Activated CD4-positive, alpha-beta memory T cell treated with anti-CD3 and anti-CD28 coated beads for 36 hours (primary cell): ENCODE results near the gene SMIM24. TPM values are rescaled to one million over a fixed set of nuclear protein-coding genes. Genes with fewer than 3 reads are reported as not detected.
A peak's percentile ranks its signal among the peaks of the same experiment; 100 is the strongest.

Source experiments
- CTCF ChIA-PET: fragments of 350-600 bp; sonication (Branson Sonifier 250); formaldehyde crosslinking; loops from one replicate; lab custom pipeline; 2021; ENCODE audit warnings: antibody characterized with exemption, inconsistent platforms; lab: Charles Lee
- POLR2A ChIA-PET: fragments of 350-600 bp; sonication (Branson Sonifier 250); formaldehyde crosslinking; loops from one replicate; lab custom pipeline; 2021; ENCODE audit warnings: antibody characterized with exemption; lab: Charles Lee
- DNase-seq: peaks from one replicate; pipeline ENCODE4 v3.0.0-alpha.2; 2020
- H3K27ac Mint-ChIP-seq: one replicate; pipeline ENCODE4 v1.8.0; 2021; ENCODE audit warnings: mixed read lengths
- H3K27me3 Mint-ChIP-seq: one replicate; pipeline ENCODE4 v1.8.0; 2021; ENCODE audit warnings: mixed read lengths
- H3K36me3 Mint-ChIP-seq: one replicate; pipeline ENCODE4 v1.8.0; 2021; ENCODE audit warnings: mixed read lengths
- H3K4me1 Mint-ChIP-seq: one replicate; pipeline ENCODE4 v1.8.0; 2021; ENCODE audit warnings: low read depth, mixed read lengths
- H3K4me3 Mint-ChIP-seq: one replicate; pipeline ENCODE4 v1.8.0; 2021; ENCODE audit warnings: mild to moderate bottlenecking, mixed read lengths
- H3K9me3 Mint-ChIP-seq: one replicate; pipeline ENCODE4 v1.8.0; 2021; ENCODE audit warnings: mixed read lengths
- intact Hi-C: fragments of 100-400 bp; cut with micrococcal nuclease; formaldehyde crosslinking; loops from one replicate; pipeline ENCODE4 v1.15.1; 2023
- total RNA-seq, 2 experiments: library from RNA; stranded (reverse); gene quantifications; one replicate each; pipeline ENCODE4 v1.2.3, GENCODE V29; 2021

SMIM24 gene
- total RNA-seq, 2 experiments from 2014 or later, result not detected

DNA sequence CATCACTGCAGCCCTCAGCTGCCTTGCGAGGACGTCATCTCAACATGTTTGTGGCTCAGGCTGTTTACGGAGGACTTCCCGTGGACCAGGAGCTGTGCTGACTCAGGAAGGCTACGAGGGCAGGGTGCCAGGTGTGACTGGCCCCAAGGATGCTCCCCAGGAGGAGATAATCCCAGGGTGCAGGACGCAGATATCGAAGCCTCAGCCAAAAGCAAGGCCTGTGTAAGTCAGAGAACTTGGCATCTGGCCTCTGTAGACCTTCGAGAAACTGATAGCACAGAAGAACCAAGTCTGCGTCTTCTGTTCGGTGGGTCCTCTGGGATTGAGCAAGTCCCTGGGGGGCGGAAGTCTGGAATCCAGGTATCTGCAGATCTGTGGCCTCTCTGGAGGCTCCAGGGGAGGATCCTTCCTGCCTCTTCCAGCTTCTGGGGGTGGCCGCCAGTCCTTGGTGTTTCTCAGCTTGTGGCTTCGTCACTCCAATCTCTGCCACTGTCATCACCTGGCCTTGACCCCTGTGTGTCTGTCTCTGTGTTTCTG lies 22.8 kb upstream of the SMIM24 start:
- ChIA-PET POLR2A (no interaction called here), CTCF (interaction anchor here (1.0 to 2.9 kb wide), 2 partner anchors 18 to 42 kb away, joined by 3 to 9 read pairs; no protein-coding TSS in a partner anchor)
- intact Hi-C loops, result loop anchor here (10.0 kb wide), 1 partner anchor 718 kb away; the partner anchor contains the start of genes SGTA and THOP1
- DNase-seq, result no peak
- Mint-ChIP-seq H3K4me3 (no peak overlapping the region), H3K27me3 (no peaks in the 10 kb centered on the region), H3K36me3 (peaks cover 3% of the 10 kb centered on the region), H3K9me3 (no peaks in the 10 kb centered on the region), H3K4me1 (peaks cover 29% of the 10 kb centered on the region), H3K27ac (no peak overlapping the region)

DNA sequence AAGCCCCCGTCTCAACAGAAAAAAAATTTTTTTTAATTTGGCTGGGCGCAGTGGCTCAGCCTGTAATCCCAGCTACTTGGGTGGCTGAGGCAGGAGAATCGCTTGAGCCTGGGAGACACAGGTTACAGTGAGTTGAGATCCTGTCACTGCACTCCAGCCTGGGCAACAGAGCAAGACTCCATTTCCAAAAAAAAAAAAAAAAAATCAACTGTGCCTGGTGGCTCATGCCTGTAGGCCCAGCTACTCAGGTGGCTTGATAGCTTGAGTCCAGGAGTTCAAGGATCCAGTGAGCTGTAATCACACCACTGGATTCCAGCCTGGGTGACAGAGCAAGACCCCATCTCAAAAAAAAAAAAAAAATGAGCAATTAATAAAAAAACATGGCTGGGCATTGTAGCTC lies 21.5 kb upstream of the SMIM24 start:
- no peaks in the 10 kb centered on the region for H3K9me3 Mint-ChIP-seq
- H3K27me3 Mint-ChIP-seq, result no peaks in the 10 kb centered on the region
- H3K4me3 Mint-ChIP-seq, result no peak overlapping the region
- intact Hi-C loops, result loop anchor here (10.0 kb wide), 1 partner anchor 717 kb away; the partner anchor contains the start of genes SGTA and THOP1
- POLR2A ChIA-PET, result interaction anchor here (0.6 kb wide), 1 partner anchor 13 kb away, joined by 4 read pairs; no protein-coding TSS in a partner anchor
- peaks cover 23% of the 10 kb centered on the region for H3K4me1 Mint-ChIP-seq
- no peak for DNase-seq
- H3K27ac Mint-ChIP-seq, result no peak overlapping the region
- CTCF ChIA-PET, result interaction anchor here (0.7 to 1.6 kb wide), 2 partner anchors 32 to 55 kb away, joined by 4 read pairs; no protein-coding TSS in a partner anchor
- peaks cover 3% of the 10 kb centered on the region for H3K36me3 Mint-ChIP-seq

DNA sequence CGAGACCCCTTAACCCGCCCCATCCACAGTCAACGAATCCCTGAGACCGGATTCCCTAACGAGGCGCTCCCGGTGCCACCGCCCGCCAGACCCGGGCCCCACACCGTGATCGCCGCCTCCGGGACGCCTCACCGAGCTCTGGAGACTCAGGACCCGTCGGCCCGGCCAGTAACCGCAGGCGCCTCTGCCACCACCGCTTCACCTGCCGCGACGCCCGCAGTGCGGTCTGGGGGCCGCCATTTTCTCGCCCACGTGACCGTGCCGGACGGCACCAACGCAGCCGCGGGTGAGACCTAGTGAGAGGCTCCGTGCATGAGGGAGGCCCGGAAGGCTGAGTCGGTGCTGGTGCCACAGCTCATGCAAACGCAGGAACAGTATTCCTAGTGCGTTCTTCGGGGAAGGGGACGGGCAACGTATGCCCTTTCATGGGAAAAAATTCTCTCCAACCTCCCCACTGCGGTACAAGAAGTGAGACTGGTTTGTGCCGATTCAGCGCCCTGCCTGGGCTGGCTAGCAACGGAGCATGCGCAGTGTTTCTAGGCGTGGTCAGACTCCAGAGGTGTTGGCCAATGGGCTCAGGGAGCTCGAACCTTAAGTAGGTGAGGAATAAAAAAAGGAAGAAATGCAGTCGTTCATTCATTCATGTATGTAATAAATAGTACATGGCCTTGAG lies 20.2 kb upstream of the SMIM24 start, which contains the start of gene DOHH:
TSS of gene DOHH (minus strand) at position 246 of the 673 bp plus-strand sequence. CDS start 3,860 bp downstream, outside the sequence.
- POLR2A ChIA-PET, result interaction anchor here (1.0 to 1.4 kb wide), 3 partner anchors 9 to 66 kb away, joined by 3 to 5 read pairs (median 4); no protein-coding TSS in a partner anchor
- CTCF ChIA-PET, result interaction anchor here (0.7 to 2.7 kb wide), 4 partner anchors 15 to 196 kb away, joined by 3 to 19 read pairs (median 4); no protein-coding TSS in a partner anchor
- H3K27ac Mint-ChIP-seq, result peak within 1 kb of the TSS; percentile 95

DNA sequence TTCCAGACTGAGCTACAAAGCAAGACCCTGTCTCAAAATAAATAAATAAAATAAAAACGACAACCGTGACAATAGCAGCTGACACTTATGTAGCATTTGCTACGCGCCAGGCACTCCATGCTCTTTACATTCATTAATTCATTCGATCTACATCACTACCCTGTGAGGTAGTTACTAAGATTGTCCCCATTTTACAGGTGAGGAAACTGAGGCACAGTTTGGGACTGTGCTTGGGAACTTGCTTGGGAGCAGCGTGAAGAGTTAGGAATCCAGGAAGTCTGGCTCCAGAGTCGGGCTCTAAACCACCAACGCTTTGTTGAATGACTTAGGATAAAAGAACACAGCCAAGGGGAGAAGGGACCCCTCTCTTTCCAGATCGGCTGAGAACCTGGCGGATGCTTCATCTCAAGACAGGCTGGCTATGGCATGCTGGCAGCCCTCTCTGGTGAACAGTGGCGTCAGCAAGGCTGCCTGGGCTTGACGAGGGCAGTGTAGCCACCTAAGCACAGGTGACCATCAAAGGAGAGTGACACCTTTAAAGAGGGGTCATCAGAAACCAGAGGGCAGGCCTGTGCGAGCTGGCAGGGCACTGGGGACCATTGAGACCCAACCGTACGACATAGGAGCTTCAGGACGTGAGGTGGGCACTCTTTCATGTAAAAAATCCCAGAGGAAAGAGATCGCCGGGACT lies 19.6 kb upstream of the SMIM24 start:
- CTCF ChIA-PET, result interaction anchor here (1.1 to 2.7 kb wide), 3 partner anchors 15 to 195 kb away, joined by 3 to 19 read pairs (median 4); no protein-coding TSS in a partner anchor

More for the DNA sequence above, 20.2 kb upstream of the SMIM24 start, which contains the start of gene DOHH:
- peaks cover 5% of the 10 kb centered on the region for H3K36me3 Mint-ChIP-seq
- peak within 1 kb of the TSS; percentile 85 for H3K4me3 Mint-ChIP-seq
- peaks cover 21% of the 10 kb centered on the region for H3K4me1 Mint-ChIP-seq
- intact Hi-C loops, result loop anchor here (10.0 kb wide), 1 partner anchor 716 kb away; the partner anchor contains the start of genes SGTA and THOP1
- peak; percentile 98 for DNase-seq
- H3K9me3 Mint-ChIP-seq, result no peaks in the 10 kb centered on the region
- H3K27me3 Mint-ChIP-seq, result no peaks in the 10 kb centered on the region

DNA sequence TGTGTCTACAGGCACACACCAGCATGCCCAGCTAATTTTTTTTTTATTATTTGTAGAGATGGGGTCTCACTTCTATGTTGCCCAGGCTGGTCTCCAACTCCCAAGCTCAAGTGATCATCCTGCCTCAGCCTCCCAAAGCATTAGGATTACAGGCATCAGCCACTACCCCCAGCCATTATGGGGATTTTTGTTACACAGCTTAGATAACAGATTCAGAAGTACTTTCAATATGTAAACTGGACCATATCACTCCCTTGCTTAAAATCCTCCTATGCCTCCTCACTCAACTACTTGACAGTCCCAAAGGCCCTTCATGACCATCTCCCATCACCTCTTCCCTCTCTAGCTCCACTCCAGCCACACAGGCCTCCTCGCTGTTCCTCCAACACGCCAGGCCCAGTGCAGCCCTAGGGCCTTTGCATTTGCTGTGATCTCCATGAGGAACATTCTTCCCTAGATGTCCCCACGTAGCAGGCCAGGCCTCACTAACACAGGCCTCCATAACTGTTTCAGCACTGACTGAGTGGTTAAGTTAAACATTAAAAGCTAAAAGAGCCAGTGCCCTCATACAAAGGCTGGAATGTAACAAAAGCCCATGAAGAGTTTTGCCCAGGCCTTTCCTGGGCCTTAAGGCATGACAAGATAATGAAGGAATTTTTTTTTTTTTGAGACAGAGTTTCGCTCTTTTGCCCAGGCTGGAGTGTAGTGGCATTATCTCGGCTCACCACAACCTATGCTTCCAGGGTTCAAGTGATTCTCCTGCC lies 17.6 kb upstream of the SMIM24 start:
- peaks cover 16% of the 10 kb centered on the region for H3K36me3 Mint-ChIP-seq
- H3K27ac Mint-ChIP-seq, result no peak overlapping the region
- no peak overlapping the region for H3K4me3 Mint-ChIP-seq
- no peak for DNase-seq
- CTCF ChIA-PET, result interaction anchor here (1.9 kb wide), 1 partner anchor 12 kb away, joined by 8 read pairs; no protein-coding TSS in a partner anchor
- H3K9me3 Mint-ChIP-seq, result no peaks in the 10 kb centered on the region
- intact Hi-C loops, result no loop called here
- H3K27me3 Mint-ChIP-seq, result no peaks in the 10 kb centered on the region
- peaks cover 22% of the 10 kb centered on the region for H3K4me1 Mint-ChIP-seq
- POLR2A ChIA-PET, result no interaction called here

More for the DNA sequence above, 19.6 kb upstream of the SMIM24 start:
- Mint-ChIP-seq H3K4me3 (peak overlapping the region; percentile 85), H3K36me3 (peaks cover 8% of the 10 kb centered on the region), H3K9me3 (no peaks in the 10 kb centered on the region), H3K4me1 (peaks cover 21% of the 10 kb centered on the region), H3K27me3 (no peaks in the 10 kb centered on the region), H3K27ac (peak overlapping the region; percentile 95)
- POLR2A ChIA-PET, result interaction anchor here (1.0 to 1.4 kb wide), 3 partner anchors 9 to 65 kb away, joined by 3 to 5 read pairs (median 4); no protein-coding TSS in a partner anchor
- intact Hi-C loops, result loop anchor here (10.0 kb wide), 1 partner anchor 715 kb away; the partner anchor contains the start of genes SGTA and THOP1
- no peak for DNase-seq

DNA sequence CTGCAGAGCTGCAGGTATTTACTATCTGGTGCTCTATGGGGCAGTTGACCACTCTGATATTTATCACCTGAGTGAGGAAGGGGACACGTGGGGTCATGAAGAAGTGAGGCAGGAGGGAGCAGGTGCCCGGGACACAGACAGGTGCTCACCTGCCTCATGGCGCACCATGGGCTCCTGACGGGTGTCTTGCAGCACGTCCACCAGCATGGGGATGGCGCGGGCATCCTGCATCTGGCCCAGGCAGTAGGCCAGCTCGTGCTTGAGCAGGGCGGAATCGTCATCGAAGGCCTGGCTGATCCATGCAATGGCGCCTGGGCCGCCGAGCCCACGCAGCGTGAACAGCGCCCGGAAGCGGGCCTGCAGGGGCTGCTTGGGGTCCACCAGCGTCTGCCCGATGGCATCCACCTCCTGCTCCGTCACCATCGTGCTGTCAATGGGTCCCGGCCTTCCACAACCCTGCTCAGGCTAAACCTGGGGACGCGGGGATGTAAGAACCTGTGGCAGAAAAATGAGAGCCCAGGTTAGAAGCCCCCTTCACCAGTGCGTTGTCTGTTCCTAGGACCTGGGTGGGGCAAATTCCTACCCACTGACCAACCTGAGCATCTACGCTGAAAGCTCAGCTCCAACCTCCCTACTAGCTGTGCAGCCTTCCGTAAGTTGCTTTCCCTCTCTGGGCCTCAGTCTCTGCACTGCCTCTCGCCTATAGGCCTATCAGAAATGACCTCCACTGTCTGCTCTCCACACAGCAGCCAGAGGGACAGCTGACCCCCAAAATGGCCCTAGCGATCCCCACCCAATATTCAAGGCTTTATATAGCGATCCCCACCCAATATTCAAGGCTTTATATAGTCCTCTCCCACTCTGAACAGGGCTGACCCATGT lies 16.3 kb upstream of the SMIM24 start:
- Mint-ChIP-seq H3K9me3 (no peaks in the 10 kb centered on the region), H3K4me1 (peaks cover 22% of the 10 kb centered on the region), H3K4me3 (no peak overlapping the region), H3K36me3 (peaks cover 19% of the 10 kb centered on the region), H3K27ac (no peak overlapping the region), H3K27me3 (no peaks in the 10 kb centered on the region)
- intact Hi-C loops, result no loop called here
- no peak for DNase-seq
- CTCF ChIA-PET, result interaction anchor here (1.9 kb wide), 1 partner anchor 11 kb away, joined by 8 read pairs; no protein-coding TSS in a partner anchor
- POLR2A ChIA-PET, result no interaction called here

DNA sequence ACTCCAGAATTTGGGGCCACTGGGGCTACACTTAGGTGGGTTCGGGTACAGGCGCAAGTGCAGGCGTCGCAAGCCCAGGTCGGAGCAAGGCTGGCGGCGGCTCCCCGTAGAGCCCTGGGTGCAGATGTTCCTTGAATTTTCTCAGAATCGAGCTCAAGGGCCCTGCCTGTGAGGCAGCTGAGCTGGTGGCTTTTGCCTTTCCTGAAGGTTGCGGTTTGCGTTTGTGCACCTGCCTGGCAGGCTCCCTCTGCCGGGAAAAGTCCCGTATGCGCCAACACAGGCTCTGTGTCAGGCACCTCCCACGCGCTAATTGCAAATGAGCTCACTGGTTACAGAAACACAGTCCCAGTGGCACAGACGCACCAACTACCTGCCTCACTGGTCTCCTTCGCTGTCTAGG lies 14.2 kb upstream of the SMIM24 start:
- H3K27ac Mint-ChIP-seq, result peak overlapping the region; percentile 77
- H3K4me1 Mint-ChIP-seq, result peaks cover 15% of the 10 kb centered on the region
- intact Hi-C loops, result no loop called here
- CTCF ChIA-PET, result interaction anchor here (0.6 to 2.2 kb wide), 7 partner anchors 10 to 452 kb away, joined by 3 to 32 read pairs (median 3); partner anchors contain the start of gene SMIM44
- no peak overlapping the region for H3K4me3 Mint-ChIP-seq
- POLR2A ChIA-PET, result no interaction called here
- no peaks in the 10 kb centered on the region for H3K9me3 Mint-ChIP-seq
- DNase-seq, result peak; percentile 82
- peaks cover 21% of the 10 kb centered on the region for H3K36me3 Mint-ChIP-seq
- no peaks in the 10 kb centered on the region for H3K27me3 Mint-ChIP-seq

DNA sequence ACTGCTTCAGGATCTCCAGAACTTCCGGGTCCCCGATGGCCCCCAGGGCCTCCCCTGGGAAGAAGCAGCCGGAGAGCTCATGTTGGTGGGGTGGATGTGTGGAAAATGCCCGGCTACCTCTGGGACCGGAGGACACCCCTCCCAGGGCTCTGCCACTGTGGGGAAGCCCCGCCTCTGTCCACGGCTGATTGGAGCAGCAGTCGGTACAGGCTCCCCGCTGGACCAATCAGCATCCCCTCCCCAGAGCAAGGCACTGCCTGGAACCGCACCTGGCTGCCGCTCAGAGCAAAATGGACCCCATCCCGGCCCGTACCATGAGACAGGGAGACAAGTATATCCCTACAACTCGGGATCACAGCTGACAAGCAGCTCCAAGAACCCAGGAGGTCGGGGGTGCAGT lies 13.7 kb upstream of the SMIM24 start:
- Mint-ChIP-seq H3K27me3 (no peaks in the 10 kb centered on the region), H3K27ac (peak overlapping the region; percentile 77), H3K4me1 (peaks cover 11% of the 10 kb centered on the region), H3K4me3 (peak overlapping the region; percentile 32), H3K9me3 (no peaks in the 10 kb centered on the region), H3K36me3 (peaks cover 21% of the 10 kb centered on the region)
- DNase-seq, result peak; percentile 68
- intact Hi-C loops, result no loop called here
- POLR2A ChIA-PET, result no interaction called here
- CTCF ChIA-PET, result interaction anchor here (1.0 to 2.2 kb wide), 3 partner anchors 9 to 189 kb away, joined by 3 to 32 read pairs (median 3); partner anchors contain the start of gene SMIM44

DNA sequence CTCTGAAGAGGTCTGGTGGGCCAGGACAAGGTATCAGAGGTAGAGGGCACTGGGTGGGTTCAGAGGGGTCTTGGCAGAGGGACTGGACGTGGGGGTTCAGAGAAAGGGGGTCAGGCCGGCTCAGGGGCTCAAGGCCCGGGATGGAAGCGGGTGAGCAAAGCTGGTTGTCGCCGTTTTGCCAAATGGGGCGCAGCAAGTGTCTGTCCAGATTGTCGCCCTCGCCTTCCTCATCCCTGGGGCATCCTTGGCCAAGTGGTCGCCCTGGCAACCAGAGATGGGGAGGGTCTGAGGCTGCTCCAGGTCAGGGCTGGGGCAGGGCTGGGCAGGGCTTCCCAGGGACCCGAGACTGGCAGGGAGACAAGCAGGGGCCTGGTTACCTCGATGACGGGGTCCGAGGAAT lies 13.3 kb upstream of the SMIM24 start:
- POLR2A ChIA-PET, result no interaction called here
- Mint-ChIP-seq H3K4me3 (no peak overlapping the region), H3K36me3 (peaks cover 21% of the 10 kb centered on the region), H3K27ac (no peak overlapping the region), H3K9me3 (no peaks in the 10 kb centered on the region), H3K4me1 (peaks cover 10% of the 10 kb centered on the region), H3K27me3 (no peaks in the 10 kb centered on the region)
- CTCF ChIA-PET, result interaction anchor here (2.2 kb wide), 1 partner anchor 9 kb away, joined by 32 read pairs; the partner anchor contains the start of gene SMIM44
- intact Hi-C loops, result no loop called here
- DNase-seq, result no peak

DNA sequence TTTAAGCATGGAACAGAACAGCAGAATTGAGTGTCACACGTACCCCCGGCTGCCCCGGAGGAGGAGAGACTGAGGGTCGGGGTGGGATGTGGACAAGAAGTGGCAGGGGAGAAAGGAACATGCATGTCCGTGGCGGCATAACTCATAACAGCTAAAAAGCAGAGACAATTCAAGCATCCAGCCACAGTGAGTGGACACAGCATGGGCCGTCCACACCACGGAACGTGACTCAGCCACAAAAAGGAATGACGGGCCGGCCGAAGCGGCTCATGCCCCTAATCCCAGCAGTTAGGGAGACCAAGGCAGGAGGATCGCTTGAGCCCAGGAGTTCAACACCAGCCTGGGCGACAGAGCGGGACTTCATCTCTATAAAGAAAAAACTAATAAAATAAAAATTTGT lies 12.6 kb upstream of the SMIM24 start:
- Mint-ChIP-seq H3K4me1 (peaks cover 10% of the 10 kb centered on the region), H3K27ac (no peak overlapping the region), H3K27me3 (no peaks in the 10 kb centered on the region), H3K36me3 (peaks cover 21% of the 10 kb centered on the region), H3K4me3 (no peak overlapping the region), H3K9me3 (no peaks in the 10 kb centered on the region)
- intact Hi-C loops, result no loop called here
- ChIA-PET POLR2A (no interaction called here), CTCF (no interaction called here)
- DNase-seq, result no peak
